Measurements from ENCODE around the gene CAT.

Gene CAT

DNA sequence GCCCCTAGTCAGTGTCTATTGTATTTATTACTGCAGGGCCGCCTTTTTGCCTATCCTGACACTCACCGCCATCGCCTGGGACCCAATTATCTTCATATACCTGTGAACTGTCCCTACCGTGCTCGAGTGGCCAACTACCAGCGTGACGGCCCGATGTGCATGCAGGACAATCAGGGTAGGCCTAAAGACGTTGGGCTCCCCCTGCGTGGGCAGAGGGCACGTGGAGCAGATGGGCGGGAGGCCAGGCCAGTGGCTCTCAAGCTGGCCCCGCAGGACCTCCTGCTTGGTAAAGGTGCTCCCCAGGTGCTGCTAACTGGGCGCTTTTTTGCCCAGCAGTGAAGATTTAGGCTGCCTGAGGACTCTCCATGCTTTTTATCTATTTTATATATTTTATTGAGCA lies 22.5 kb downstream of the CAT start:
- no peak for DNase-seq (ENCODE audit: low spot score)

DNA sequence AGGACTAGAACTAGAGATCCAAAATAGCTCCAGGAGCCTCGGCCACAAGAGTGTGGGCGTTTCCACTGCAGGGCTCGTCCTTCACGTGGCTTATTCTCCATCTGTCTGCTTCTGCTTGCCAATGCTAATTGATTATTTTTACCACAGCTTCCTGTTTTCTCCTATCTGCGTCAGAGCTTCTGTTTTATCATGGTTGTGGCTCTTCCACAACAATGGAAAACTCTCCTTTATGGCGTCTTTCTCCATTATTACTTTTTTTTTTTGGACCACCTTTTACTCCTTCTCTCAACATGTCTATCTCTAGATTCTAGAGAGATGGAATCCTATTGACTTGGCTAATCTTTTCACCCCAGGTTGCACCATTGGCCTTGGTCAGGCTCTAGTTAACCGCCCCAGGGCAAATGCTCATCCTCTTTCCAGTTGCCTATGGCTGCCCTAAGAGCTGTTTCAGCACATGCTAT lies 25.9 kb downstream of the CAT start:
- DNase-seq (ENCODE audit: low spot score) = no peak

DNA sequence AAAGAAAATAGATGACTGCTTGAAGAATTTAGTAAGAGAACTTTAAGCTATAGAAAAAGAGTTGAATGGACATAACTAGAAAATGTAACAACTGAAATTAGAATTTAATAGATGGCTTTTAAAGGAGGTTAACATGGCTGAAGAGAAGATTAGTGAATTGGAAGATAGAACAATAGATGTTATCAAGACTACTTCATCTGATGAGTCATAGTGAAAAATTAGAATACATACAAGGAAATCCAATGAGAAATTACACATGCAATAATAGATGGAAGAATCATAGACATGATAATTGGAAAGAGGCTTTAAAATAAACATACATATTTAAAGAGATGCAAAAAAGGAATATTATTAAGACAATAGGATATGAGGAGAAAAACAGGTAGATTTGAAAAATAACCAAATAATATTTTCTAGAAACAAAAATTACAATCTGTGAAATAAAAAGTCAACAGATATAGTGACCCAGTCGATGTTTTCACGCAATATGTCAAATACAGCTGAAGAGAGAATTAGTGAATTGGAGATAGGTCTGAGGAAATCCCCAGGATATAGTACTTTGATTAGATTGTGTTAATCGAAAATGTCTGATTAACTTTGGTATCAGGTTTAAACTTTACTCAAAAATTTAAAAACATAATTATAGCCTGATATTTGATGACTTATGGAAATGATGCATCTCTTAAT lies 28.2 kb downstream of the CAT start:
- no peak for DNase-seq (ENCODE audit: low spot score)

DNA sequence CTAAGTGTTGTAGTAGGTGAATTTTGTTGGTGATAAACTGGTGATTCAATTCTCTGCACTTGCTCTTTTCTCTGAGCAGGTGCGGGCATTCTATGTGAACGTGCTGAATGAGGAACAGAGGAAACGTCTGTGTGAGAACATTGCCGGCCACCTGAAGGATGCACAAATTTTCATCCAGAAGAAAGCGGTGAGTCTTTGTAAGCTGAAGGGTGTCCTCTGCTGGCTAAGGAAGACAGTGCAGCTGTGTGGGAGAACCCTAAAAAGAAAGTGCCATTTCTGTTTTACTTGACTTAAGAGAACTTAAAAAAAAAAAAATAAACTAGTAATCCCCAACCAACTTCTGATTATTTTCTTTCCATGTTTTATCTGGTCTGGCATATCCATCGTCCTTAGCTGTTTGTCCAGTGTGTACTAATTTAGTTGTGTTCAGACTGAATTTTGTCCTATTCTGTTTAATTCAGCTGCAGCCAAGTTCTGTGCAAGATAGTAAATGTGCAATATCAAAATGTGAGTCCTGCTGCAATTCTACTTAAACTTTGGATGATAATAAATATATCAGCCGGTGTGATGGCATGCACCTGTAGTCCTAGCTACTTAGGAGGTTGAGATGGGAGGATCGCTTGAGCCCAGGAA lies 29.6 kb downstream of the CAT start:
- no peak for DNase-seq (ENCODE audit: low spot score)

DNA sequence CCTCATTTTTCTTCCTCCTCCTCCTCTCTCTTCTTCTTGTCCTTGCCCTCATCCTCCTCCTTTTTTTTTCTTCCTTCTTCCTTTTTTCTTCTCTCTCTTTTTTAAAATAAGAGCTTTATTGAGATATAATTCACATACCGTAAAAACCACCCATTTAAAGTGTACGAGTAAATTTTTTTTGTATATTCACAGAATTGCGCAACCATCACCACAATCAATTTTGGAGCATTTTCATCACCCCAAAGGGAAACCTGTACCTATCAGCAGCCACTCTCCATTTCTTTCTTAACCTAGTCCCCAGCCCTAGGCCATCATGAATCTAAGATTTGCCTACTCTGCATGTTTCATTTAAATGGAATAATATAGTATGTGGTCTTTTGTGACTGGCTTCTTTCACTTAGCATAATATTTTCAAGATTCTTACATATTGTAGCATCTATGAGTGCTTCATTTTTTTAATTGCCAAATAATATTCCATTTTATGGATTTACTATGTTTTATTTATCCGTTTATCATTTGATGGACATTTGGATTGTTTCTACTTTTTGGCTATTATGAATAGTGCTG lies 35.0 kb downstream of the CAT start:
- DNase-seq (ENCODE audit: low spot score) = no peak

DNA sequence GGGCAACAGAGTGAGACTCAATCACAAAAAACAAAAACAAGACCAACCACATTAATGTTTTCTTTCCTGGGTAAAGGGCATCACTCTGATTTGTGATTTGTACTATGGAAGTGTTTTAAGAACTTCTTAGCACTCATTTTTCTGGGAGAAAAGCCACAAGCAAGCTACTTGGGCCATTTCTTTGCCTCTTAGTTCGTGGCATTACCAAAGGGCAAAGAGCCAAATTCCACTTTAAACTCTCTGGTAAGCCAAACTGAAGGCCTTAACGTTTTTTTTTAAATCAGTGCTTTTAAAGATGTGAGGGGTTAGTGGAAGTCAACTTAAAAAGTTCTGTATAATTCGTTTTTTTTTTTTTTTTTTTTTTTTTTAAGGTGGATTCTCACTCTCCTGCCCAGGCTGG lies 36.9 kb downstream of the CAT start:
- no peak for DNase-seq (ENCODE audit: low spot score)

DNA sequence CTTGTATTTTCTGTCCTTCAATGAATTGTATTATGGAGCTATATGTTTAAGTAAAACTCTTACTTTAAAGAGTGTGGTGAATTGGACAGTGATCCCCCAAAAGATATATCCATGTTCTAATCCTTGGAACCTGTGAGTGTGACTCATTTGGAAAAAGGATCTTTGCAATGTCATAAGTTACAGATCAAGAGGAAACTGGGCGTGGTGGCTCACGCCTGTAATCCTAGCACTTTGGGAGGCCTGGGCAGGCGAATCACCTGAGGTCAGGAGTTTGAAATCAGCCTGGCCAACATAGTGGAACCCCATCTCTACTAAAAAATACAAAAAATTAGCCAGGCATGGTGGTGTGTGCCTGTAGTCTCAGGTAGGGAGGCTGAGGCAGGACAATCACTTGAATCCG lies 38.1 kb downstream of the CAT start:
- DNase-seq (ENCODE audit: low spot score) = no peak

DNA sequence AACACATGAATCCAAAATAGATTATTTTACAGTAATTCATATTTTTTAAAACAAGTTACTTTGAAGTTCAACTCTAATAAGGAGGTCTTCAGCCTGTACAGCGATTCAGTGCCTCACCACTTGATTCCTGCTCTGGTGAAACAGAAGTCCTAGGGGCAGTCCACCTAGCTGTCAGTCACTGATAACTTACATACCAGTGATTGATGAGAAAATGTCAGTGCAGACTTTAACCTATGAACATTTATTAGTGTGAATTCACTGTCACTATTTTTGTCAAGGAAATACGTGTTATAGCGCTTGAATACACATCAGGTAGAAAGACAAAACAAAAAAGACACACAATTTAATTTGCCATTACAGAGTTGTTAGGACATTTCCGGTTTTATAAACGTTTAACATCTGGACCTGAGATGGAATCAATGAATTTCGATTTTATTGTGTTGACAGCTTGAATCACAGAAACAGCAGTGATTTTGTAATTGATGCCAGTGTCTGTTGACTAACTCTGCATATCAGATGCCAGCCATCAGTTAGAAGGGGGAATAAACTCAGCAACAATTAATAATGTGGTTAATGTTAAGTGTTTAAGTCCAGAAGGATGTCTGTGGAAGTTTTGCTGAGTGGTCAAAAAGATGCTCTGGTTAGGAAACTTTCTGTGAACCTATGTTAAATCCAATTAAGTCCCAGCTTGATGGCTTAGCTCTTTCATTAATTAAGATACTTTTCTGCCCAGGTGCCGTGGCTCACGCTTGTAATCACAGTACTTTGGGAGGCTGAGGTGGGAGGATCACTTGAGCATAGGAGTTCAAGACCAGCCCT lies 40.3 kb downstream of the CAT start:
- DNase-seq (ENCODE audit: low spot score) = no peak

DNA sequence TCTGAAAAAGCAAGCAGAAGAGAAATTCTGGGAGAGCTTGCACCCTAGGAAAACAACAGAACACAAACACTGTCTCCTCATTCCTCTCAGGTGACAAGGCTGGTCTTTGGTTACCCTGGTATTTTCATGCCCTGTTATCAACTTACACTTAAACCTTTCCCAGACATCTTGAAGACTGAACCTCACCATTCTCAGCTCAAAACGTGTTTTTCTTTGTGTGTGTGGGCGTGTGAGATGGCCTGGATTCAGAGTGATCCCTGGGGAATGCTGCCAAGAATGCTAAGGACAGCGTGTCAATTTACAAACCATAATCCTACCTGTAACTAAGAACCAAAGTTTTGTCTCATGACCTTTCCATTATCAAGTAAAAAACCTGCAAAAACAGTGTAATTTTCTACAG lies 41.6 kb downstream of the CAT start:
- DNase-seq (ENCODE audit: low spot score) = no peak

DNA sequence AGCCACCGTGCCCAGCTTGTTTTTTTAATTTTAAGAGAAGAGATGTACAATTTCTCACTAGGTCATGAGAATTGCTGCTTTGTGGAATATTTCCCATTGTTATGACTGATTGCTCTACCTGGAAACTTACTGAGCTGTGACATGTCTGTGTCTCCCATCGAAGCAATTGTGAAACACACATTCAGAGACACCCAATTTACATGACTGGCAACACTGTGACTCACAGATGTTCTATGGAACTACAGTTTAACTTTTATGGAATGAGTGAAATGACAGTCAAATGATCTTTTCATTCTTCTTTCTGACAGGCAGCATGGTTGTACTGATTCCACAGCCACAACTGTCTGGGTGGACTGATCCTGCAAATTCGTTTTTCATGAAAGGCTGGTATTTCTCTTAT lies 42.6 kb downstream of the CAT start:
- DNase-seq (ENCODE audit: low spot score) = no peak

DNA sequence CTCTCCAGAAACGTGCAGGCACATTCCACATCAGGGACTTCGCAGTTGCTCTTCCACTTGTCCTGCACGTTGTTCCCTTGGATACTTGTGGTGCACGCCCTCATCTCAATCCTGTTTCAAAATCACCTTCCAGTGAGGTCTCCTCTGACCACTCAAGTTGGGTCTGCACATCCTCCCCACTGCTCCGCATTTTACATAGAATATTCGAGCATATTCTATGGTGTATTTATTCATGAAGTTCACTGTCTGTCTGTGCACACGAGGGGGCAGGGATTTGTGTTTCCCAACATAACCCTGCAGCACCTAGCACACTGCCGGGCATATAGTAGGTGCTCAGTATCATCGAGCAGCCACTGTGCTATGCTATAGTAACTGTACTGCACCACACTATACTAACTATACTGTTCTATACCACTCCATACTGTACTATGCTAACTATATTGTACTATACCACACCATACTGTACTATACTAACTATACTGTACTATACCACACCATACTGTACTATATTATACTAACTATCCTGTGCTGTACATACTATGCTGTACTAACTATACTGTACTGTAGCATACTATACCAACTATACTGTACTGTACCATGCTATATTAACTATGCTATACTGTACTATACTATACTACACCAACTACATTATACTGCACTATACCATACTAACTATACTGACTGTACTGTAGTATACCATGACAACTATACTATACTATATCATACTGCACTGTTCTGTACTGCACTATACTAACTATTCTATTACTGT lies 44.6 kb downstream of the CAT start:
- no peak for DNase-seq (ENCODE audit: low spot score)

DNA sequence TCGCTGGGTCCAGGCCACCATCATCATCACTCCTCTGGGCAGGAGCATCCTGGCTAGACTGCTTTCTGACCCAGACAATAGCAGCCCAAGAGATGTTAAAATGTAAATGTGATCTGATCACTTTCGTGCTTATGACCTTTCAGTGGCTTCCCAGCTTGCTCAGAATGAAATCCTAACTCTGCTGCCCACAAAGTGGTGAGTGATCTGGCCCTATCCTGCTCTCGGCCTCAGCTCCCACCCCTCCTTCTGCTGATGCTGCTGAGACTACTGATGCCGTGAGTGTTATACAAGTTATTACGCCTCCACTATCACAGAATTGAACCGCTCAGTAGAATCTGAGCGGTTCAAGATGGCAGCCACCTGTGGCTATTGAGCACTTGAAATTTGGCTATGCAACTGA lies 48.7 kb downstream of the CAT start:
- no peak for DNase-seq (ENCODE audit: low spot score)

DNA sequence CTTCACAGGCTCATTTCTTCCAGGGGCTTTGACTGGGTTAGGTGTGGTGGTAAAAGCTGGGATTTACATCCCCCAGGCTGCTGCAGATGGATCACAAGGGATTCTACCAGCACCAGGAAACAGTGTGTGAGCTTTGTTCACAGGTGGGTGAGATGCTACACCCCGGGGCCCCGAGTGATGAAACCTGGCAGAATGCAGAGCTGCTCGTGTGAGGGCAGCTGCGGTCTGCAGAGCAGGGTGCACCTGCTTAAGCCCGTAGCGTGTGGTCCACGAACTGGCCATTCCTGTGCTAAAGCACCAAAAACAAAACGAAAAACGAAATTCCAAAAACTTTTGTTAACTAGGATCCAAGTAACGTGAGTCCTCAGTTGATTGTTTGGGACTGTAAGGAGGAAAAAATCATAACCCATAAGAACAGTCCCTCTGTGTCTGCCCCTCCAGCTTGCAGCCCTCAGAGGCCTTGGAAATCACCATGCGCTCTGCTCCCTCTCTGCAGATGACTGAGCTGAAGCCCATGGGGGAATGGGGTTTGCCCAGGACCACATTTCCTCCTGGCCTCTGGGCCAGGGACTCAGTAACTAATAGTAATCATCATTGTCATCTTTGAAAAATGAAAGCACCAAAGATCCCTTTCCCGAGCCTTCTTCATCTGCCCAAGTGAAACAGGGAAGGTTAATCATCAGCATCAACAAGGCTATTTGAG lies 50.3 kb downstream of the CAT start:
- no peak for DNase-seq (ENCODE audit: low spot score)

DNA sequence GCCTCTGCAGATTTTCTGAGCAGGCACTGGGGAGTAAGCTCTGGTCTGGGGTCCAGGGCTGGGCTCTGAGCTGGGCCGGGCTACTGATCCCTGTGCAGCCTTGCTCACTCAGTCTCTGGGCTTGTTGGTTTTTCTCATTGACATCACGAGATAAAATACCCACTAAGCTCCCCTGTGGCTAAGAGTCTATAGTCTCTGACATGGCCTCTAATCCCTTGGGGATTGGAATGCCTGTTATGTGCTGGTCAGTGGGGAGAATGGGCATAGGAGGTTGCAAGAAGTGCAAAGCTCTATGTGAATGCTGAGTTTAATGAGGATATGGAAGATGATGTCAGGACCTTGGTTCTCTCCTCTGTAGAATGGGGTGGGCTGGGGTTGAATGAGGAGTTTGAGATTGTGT lies 51.6 kb downstream of the CAT start:
- no peak for DNase-seq (ENCODE audit: low spot score)

DNA sequence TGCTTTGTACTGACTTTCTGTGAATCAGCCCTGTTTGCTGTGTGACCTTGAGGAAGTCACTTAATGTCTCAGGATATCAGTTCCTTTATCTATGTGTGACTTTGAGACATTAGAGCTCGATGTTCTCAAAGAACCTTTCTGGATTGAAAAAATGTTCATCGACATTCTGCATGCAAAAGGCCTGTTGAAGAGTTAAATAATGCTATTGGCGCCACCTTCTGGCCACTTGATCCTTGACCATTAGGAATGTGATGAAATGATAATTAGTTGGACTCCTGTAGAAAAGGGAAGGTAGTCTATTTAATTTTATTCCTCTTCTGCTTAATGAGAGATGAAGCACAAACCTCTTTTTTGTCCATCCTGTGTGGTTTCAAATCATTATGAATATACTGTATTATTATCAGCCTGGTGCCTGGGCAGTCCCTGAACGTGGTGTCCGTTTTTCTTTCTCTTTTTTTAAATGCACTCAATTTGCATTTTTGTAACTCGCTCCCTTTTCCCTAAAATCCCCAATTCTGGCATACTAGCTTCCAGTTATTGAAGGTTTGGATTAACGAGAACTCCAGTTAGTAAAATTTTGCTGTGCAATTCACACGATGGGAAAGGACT lies 54.2 kb downstream of the CAT start:
- DNase-seq (ENCODE audit: low spot score) = peak; percentile 62

DNA sequence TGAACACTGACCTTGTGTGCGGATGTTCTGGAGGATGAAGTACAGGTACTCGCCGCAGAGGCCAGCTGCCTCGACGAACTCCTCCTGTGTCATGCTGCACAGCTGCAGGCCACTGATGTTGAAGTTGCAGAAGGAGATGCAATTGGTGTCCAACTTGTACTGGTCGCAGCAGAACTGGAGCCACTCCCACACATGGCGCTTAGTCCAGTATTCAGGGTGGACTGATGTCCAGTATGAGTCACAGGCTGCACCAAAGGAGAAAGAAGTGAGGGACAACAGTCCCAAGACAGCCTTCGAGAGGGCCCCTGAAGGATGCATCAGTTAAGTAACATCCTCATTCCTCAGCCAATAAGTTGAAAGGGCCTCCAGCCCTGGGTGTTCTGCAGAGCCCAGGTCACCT lies 54.7 kb downstream of the CAT start:
- no peak for DNase-seq (ENCODE audit: low spot score)

DNA sequence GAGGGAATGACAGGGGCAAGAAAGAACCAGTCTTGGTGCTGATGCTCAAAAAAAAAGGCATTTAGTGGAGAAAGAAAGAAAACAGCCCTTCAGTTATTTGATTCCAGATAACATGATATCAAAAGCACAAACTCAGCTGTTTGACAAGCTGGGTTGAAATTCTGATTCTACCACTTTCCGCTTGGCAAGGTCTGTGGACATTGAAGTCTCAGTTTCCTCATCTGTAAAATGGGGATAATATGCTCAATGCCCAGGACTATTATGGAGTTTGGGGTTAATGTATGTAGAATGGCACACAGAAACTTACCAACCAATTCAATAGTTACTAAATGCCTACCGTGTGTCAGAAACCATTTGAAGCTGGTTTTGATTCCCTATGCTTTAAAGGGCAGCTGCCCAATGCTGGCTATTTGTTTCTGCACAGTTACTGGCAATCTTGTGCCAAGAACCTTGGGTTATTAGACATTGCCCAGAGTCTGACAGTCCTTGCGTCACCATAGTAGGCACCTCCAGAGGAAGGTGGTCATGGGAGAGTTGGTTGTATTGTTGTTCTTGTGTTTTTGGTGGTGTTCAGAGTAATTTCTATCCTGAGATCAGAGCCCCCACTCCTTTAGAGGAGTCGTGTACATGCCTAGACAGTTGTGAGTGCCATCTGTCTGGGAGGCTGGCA lies 55.3 kb downstream of the CAT start:
- DNase-seq (ENCODE audit: low spot score) = no peak

DNA sequence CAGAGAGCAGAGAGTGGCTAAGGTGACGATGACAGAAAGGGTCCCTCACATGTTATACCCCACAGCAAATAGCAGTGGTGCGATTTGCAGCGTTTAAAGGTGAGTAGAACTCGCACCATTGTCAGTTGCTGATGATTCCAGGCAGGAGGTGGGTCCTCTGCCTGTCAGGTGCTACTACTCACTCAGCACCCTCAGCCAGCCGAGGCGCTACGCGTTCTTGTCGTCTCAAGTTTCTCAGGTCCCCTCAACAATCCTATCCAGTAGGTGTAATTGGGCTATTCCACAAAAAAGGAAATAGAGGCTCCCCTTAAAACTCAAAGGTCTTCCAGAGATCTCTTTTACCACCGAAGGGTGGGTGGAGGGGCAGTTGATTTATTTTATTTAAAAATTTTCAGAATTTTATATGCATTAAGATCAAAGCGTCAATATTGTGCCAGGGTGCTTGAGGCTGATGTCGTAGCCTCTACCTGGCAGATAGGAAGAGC lies 56.5 kb downstream of the CAT start:
- no peak for DNase-seq (ENCODE audit: low spot score)

DNA sequence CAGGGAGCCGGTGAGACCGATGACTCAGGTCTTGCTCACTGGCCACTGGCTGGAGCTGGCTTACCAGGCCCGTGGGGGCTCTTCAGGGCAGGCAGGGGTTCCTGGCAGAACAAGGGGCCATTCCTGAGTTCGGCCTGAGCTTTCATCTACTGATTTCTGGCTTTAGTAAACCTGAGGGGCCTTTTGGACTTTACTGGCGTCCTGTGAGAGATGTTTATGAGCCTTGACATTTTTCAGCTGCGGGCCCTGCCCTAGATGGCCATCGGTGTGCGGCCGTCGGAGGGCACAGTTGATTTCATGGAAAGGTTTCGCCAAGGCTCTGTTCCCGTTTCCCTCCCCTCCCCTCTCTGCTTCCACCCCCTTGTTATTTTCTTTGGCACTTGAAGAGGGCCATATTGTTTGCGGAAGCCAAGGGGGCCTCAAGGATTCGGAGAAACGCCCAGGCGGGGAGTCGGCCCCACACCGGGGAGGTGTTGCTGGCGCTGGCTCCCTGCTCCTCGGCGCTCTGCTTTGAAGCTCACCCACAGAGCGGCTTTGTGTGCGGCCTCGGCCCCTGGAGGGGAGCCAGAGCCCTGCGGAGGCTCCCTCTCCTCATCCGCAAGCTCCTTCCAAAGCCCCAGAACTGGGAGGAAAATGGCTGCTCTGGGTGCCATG lies 57.1 kb downstream of the CAT start:
- DNase-seq (ENCODE audit: low spot score) = no peak
